ENCODE measurements around the gene FHIP1B. TPM values are rescaled to one million over a fixed set of nuclear protein-coding genes. Genes with fewer than 3 reads are reported as not detected.

FHIP1B gene
- total RNA-seq, 1 donor from 2014 or later = 29.3 TPM

DNA sequence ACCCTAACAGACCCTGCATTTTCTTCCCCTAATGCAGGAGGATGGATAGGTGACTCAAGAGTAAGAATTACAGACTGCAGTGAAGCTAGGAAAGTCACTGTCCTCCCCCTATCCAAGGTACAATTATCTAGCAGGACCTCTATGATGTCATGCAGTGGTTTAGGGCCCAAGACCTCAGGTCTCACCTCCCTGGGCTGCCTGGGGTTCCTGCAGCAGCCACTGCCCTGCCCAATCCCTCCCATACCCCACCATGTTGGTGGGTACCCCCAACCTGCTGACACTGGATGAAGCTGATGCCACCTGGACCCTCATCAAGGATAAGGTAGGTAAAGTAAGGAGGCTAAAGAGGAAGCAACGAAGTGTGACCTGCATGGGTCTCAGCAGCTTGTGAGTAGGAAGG is 29.1 kb downstream of the FHIP1B start, which contains the start of gene C11orf42:
Gene C11orf42, plus strand, starts transcription at position 192 of the 400 bp plus-strand sequence. Its CDS starts 59 bp downstream, at position 251.
- Mint-ChIP-seq H3K9me3 (ENCODE audit: unreplicated experiment) (no peaks in the 10 kb centered on the region), H3K4me3 (ENCODE audit: unreplicated experiment) (no peak within 1 kb of the TSS), H3K27me3 (ENCODE audit: unreplicated experiment) (no peaks in the 10 kb centered on the region), H3K36me3 (ENCODE audit: low read depth, unreplicated experiment) (peaks cover 9% of the 10 kb centered on the region), H3K4me1 (ENCODE audit: unreplicated experiment) (no peaks in the 10 kb centered on the region), H3K27ac (ENCODE audit: unreplicated experiment) (no peak within 1 kb of the TSS)
- no peak for DNase-seq (ENCODE audit: low spot score)
- TF ChIP-seq, protein P1, sequence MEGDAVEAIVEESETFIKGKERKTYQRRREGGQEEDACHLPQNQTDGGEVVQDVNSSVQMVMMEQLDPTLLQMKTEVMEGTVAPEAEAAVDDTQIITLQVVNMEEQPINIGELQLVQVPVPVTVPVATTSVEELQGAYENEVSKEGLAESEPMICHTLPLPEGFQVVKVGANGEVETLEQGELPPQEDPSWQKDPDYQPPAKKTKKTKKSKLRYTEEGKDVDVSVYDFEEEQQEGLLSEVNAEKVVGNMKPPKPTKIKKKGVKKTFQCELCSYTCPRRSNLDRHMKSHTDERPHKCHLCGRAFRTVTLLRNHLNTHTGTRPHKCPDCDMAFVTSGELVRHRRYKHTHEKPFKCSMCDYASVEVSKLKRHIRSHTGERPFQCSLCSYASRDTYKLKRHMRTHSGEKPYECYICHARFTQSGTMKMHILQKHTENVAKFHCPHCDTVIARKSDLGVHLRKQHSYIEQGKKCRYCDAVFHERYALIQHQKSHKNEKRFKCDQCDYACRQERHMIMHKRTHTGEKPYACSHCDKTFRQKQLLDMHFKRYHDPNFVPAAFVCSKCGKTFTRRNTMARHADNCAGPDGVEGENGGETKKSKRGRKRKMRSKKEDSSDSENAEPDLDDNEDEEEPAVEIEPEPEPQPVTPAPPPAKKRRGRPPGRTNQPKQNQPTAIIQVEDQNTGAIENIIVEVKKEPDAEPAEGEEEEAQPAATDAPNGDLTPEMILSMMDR (IDR thresholded peaks at IDR 0.05; ENCODE audit: unreplicated experiment) = no peak

DNA sequence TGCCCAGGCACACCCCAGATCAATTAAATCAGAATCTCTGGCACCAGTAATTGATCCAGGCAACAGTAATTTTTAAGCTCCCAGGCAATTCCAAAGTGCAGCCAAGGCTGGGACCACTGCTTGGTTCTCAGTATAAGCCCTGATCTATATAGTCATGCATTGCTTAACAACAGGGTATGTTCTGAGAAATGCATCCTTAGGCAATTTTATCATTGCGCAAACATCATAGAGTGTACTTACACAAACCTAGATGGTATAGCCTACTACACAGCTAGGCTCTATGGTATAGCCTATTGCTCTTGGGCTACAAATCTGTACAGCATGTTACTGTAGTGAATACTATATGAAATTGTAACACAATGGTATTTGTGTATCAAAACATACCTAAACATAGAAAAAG is 29.7 kb downstream of the FHIP1B start:
- TF ChIP-seq, protein P1 (IDR thresholded peaks at IDR 0.05; ENCODE audit: unreplicated experiment) = no peak
- H3K27me3 Mint-ChIP-seq (ENCODE audit: unreplicated experiment) = no peaks in the 10 kb centered on the region
- no peak overlapping the region for H3K4me3 Mint-ChIP-seq (ENCODE audit: unreplicated experiment)
- peaks cover 8% of the 10 kb centered on the region for H3K36me3 Mint-ChIP-seq (ENCODE audit: low read depth, unreplicated experiment)
- H3K4me1 Mint-ChIP-seq (ENCODE audit: unreplicated experiment) = no peaks in the 10 kb centered on the region
- H3K9me3 Mint-ChIP-seq (ENCODE audit: unreplicated experiment) = no peaks in the 10 kb centered on the region
- no peak for DNase-seq (ENCODE audit: low spot score)
- H3K27ac Mint-ChIP-seq (ENCODE audit: unreplicated experiment) = no peak overlapping the region

DNA sequence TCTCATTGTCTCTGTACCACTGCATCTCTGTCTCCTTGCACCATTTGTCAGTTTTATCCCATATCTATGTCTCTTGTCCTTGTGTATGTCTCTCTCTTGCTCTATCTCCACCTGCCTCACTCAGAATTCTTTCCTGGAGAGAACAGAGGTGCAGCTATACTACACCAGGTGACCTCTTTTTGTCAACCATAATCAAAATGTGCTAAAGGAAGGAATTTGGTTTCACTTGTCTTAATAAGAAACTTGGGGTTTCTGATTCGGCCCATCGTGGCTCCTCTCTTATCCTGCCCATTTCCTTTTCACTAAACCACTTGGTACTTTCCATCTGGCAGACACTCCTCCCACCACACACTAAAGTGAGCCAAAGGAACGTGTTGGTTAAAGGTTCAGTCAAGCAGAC is 31.1 kb downstream of the FHIP1B start:
- no peaks in the 10 kb centered on the region for H3K4me1 Mint-ChIP-seq (ENCODE audit: unreplicated experiment)

DNA sequence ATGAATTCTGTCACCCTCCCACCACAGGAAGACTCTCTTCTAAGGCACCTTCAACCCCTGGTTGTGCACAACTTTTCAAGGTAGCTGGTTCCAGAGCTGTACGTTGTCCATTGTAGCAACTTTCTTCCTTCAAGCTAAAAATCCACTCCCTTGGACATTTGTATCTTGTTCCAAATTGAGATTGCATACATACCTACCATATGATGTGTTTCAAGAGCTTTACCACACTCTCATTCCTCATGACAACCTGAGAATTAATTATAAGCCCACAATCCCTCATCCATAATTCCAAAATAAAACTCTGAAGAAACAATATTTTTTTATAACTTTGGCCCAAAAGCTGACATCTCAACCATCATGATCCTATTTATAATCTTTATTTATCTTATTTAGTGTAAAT is 32.4 kb downstream of the FHIP1B start:
- H3K4me3 Mint-ChIP-seq (ENCODE audit: unreplicated experiment) = no peak overlapping the region
- H3K27ac Mint-ChIP-seq (ENCODE audit: unreplicated experiment) = no peak overlapping the region
- TF ChIP-seq, protein P1 (IDR thresholded peaks at IDR 0.05; ENCODE audit: unreplicated experiment) = no peak

More for the DNA sequence above, 31.1 kb downstream of the FHIP1B start:
- Mint-ChIP-seq H3K27ac (ENCODE audit: unreplicated experiment) (no peak overlapping the region), H3K27me3 (ENCODE audit: unreplicated experiment) (no peaks in the 10 kb centered on the region), H3K9me3 (ENCODE audit: unreplicated experiment) (no peaks in the 10 kb centered on the region), H3K4me3 (ENCODE audit: unreplicated experiment) (no peak overlapping the region), H3K36me3 (ENCODE audit: low read depth, unreplicated experiment) (peaks cover 4% of the 10 kb centered on the region)
- DNase-seq (ENCODE audit: low spot score) = no peak
- TF ChIP-seq, protein P1 (IDR thresholded peaks at IDR 0.05; ENCODE audit: unreplicated experiment) = no peak

DNA sequence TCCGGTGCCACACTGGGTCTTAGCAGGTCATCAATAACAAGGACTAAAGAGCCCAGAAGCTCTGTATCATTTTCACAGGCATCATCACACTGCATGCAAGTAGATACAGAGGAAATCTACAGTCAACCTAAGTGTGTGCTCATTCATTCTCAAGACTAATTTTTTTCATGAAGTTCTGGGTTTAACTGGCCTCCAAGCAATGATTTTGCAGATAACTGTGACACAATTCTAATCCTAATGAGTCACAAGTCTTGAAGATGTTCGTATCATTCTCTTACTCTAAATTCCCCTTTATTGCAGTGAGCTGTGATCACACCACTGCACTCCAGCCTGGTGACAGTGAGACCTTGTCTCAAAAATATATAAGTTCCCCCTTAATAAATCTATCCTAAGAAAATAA is 33.0 kb downstream of the FHIP1B start:
- Mint-ChIP-seq H3K36me3 (ENCODE audit: low read depth, unreplicated experiment) (peaks cover 4% of the 10 kb centered on the region), H3K4me1 (ENCODE audit: unreplicated experiment) (no peaks in the 10 kb centered on the region), H3K27ac (ENCODE audit: unreplicated experiment) (no peak overlapping the region), H3K4me3 (ENCODE audit: unreplicated experiment) (no peak overlapping the region), H3K9me3 (ENCODE audit: unreplicated experiment) (no peaks in the 10 kb centered on the region), H3K27me3 (ENCODE audit: unreplicated experiment) (no peaks in the 10 kb centered on the region)
- no peak for DNase-seq (ENCODE audit: low spot score)
- TF ChIP-seq, protein P1 (IDR thresholded peaks at IDR 0.05; ENCODE audit: unreplicated experiment) = no peak

More for the DNA sequence above, 32.4 kb downstream of the FHIP1B start:
- H3K27me3 Mint-ChIP-seq (ENCODE audit: unreplicated experiment) = no peaks in the 10 kb centered on the region
- H3K36me3 Mint-ChIP-seq (ENCODE audit: low read depth, unreplicated experiment) = peaks cover 4% of the 10 kb centered on the region
- H3K4me1 Mint-ChIP-seq (ENCODE audit: unreplicated experiment) = no peaks in the 10 kb centered on the region
- no peak for DNase-seq (ENCODE audit: low spot score)
- H3K9me3 Mint-ChIP-seq (ENCODE audit: unreplicated experiment) = no peaks in the 10 kb centered on the region

Data from endothelial cell (in vitro differentiated cells).